ENCODE measurements around the gene HTT. TPM values are rescaled to one million over a fixed set of nuclear protein-coding genes. Genes with fewer than 3 reads are reported as not detected.

Gene HTT
- total and polyA plus RNA-seq, 2 of the 13 experiments (the other 11 are each of a cell fraction or from before 2014, with no cell fraction given): 17.5 to 19.5 TPM

GRCh38 chr4:3232871-3233271, 158.4 kb downstream of the HTT start:
- in situ Hi-C loops (cut with HindIII; ENCODE audit: extremely low pct_ligation_motif_present, low pct_unique_long_range_greater_than_20kb): no loop called here

More at GRCh38 chr4:3232871-3233271, 158.4 kb downstream of the HTT start:
- Histone ChIP-seq H3K4me2 (ENCODE audit: low read depth, low read length) (no peak overlapping the region), H2AFZ (ENCODE audit: low read length) (no peak overlapping the region), H3K4me3 (replicated peaks in 1 of 3; ENCODE audit: insufficient read depth in 1 of 3, low read depth in 2 of 3, low read length in 3 of 3) (no peak overlapping the region), H4K20me1 (ENCODE audit: insufficient read depth, low read length) (no peaks in the 10 kb centered on the region), H3K9me3 (ENCODE audit: low read length) (no peaks in the 10 kb centered on the region), H3K27me3 (ENCODE audit: control insufficient read depth in 1 of 2, insufficient read depth in 2 of 2, low read length in 2 of 2) (no peaks in the 10 kb centered on the region), H3K9ac (ENCODE audit: insufficient read depth, low read depth, low read length) (no peak overlapping the region), H3K27ac (ENCODE audit: extremely low read length, insufficient read depth, low read length) (no peak overlapping the region), H3K79me2 (ENCODE audit: insufficient read depth, low read length) (no peaks in the 10 kb centered on the region), H3K4me1 (ENCODE audit: insufficient read depth, low read length) (peaks cover 17% of the 10 kb centered on the region), H3K36me3 (replicated peaks in 1 of 2; ENCODE audit: control insufficient read depth in 1 of 2, insufficient read depth in 2 of 2, low read length in 2 of 2) (peaks cover 43 to 72% of the 10 kb centered on the region in 2 experiments)
- no peak for TF ChIP-seq ZBTB39 (CRISPR knock-in tag; IDR thresholded peaks at IDR 0.05)
- TF ChIP-seq JUND (CRISPR knock-in tag; IDR thresholded peaks at IDR 0.05): no peak
- TF ChIP-seq ATAD3A (CRISPR knock-in tag; IDR thresholded peaks at IDR 0.05): no peak
- no peak for TF ChIP-seq ZNF678 (CRISPR knock-in tag; IDR thresholded peaks at IDR 0.05)
- no peak for TF ChIP-seq KDM1A (CRISPR knock-in tag; IDR thresholded peaks at IDR 0.05)
- no peak for TF ChIP-seq FOXM1 (CRISPR knock-in tag; IDR thresholded peaks at IDR 0.05)
- ChIA-PET POLR2A (no interaction called here), CTCF (ENCODE audit: low intra/inter-chr PET ratio, low total read pairs) (no interaction called here)
- BruUV-seq (replicated peaks): no TSS peak
- no peak for DNase-seq (ENCODE audit: low spot score)
- intact Hi-C loops (cut with micrococcal nuclease; ENCODE audit: unreplicated experiment): no loop called here
- 88% methylated on average over 5 of the region's 15 CpGs for WGBS (ENCODE audit: low lambda C conversion rate)
- no peak for FAIRE-seq
- ATAC-seq: no peak

Measured in HepG2 (cell line).